Measurements from ENCODE around the gene CLHC1. TPM values are rescaled to one million over a fixed set of nuclear protein-coding genes. Genes with fewer than 3 reads are reported as not detected.

Gene CLHC1
- total RNA-seq, 1 donor from 2014 or later: 24.6 TPM

DNA sequence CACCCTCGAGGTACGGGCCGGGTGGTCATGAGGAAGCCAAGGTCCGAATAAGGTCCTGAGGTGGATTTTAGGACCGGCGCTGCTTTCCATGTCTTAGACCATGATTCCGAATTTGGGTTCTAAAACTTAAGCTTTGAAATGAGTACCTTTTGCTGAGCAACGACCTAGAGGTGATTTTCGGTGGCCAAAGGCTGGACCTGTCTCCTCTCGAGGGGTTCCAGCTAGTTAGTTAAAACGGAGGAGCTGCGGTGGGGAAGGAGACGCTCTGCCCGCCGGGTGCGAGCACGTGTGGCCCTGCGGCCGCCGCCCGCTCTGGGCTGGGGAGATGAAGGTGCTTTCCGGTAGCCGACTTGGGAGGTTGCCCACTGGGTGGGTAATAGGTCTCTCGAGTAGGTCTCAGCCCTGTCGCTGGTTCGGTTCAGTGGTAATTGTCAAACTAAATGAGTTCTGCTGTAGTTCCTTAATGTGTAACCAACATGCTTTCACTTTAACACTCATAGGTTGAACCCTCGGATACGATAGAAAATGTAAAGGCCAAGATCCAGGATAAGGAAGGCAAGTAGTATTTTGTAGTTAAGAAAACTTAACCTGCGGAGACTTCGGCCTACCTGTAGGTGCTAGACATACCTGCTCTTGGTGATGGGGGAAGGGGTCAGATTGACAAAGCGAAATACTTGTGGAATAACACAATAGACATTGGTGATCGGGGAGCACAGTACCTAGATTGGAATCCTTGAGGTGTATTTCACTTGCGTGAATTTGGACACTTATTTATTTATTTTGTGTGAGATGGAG lies 967 bp upstream of the CLHC1 start:
- H3K36me3 Mint-ChIP-seq: peaks cover 27% of the 10 kb centered on the region
- Histone ChIP-seq H3K4me2 (peak overlapping the region; percentile 91), H3K27me3 (no peaks in the 10 kb centered on the region), H3K79me2 (ENCODE audit: low read depth) (peaks cover 60% of the 10 kb centered on the region), H2AFZ (replicated peaks) (peak overlapping the region; percentile 100), H3K4me3 (peak overlapping the region; percentile 88), H3K9me3 (ENCODE audit: low read depth) (no peaks in the 10 kb centered on the region), H3K4me1 (peaks cover 12% of the 10 kb centered on the region), H3K36me3 (peaks cover 25% of the 10 kb centered on the region), H3F3A (ENCODE audit: low read depth) (peaks cover 52% of the 10 kb centered on the region), H3K27ac (peak overlapping the region; percentile 15), H4K20me1 (ENCODE audit: low read depth) (peaks cover 39% of the 10 kb centered on the region), H3K9ac (peak overlapping the region; percentile 92)
- peaks cover 38% of the 10 kb centered on the region for H3K4me1 Mint-ChIP-seq
- no peaks in the 10 kb centered on the region for H3K9me3 Mint-ChIP-seq
- H3K4me3 Mint-ChIP-seq: peak overlapping the region; percentile 99
- peak; percentile 34 for DNase-seq (ENCODE audit: low spot score)
- H3K27ac Mint-ChIP-seq: peak overlapping the region; percentile 99
- no peaks in the 10 kb centered on the region for H3K27me3 Mint-ChIP-seq (ENCODE audit: insufficient read depth, low read depth)
- TF ChIP-seq, protein P1, sequence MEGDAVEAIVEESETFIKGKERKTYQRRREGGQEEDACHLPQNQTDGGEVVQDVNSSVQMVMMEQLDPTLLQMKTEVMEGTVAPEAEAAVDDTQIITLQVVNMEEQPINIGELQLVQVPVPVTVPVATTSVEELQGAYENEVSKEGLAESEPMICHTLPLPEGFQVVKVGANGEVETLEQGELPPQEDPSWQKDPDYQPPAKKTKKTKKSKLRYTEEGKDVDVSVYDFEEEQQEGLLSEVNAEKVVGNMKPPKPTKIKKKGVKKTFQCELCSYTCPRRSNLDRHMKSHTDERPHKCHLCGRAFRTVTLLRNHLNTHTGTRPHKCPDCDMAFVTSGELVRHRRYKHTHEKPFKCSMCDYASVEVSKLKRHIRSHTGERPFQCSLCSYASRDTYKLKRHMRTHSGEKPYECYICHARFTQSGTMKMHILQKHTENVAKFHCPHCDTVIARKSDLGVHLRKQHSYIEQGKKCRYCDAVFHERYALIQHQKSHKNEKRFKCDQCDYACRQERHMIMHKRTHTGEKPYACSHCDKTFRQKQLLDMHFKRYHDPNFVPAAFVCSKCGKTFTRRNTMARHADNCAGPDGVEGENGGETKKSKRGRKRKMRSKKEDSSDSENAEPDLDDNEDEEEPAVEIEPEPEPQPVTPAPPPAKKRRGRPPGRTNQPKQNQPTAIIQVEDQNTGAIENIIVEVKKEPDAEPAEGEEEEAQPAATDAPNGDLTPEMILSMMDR (IDR thresholded peaks at IDR 0.05): no peak
- TF ChIP-seq EZH2phosphoT487 (IDR thresholded peaks at IDR 0.05) (no peak), EZH2 (IDR thresholded peaks at IDR 0.05) (peak; percentile 25)

DNA sequence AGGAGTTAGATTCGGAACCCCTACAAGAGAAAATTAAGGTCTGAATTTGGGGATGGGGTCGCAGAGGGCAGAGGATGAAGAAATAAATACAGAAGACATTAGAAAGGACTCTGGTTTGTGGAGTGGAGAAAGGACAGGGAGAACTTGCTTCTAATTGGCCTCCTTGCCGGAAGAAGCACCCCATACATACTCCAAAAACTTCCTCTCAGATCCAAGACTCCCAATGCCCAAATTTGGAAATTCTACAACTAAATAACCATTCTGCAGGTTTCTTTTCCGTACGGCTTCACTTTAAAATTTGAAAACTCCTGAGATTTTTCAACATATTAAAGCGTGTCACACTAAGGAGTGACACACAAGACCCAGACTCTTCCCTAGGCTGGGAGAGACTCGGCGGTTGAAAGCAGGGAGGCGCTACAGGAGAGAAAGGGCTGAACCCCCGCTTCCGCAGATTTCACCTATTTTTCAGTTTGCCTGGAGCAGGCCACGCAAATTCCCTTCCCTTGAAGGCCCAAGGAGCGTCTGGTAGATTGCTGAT lies 478 bp downstream of the CLHC1 start:
- Histone ChIP-seq H3K4me1 (peaks cover 12% of the 10 kb centered on the region), H3K4me2 (peak overlapping the region; percentile 91), H3K27ac (peak overlapping the region; percentile 91), H3K36me3 (peaks cover 23% of the 10 kb centered on the region), H3K79me2 (ENCODE audit: low read depth) (peaks cover 72% of the 10 kb centered on the region), H4K20me1 (ENCODE audit: low read depth) (peaks cover 34% of the 10 kb centered on the region), H3K4me3 (peak overlapping the region; percentile 88), H3F3A (ENCODE audit: low read depth) (peaks cover 44% of the 10 kb centered on the region), H2AFZ (replicated peaks) (peak overlapping the region; percentile 100), H3K27me3 (no peaks in the 10 kb centered on the region), H3K9ac (peak overlapping the region; percentile 92), H3K9me3 (ENCODE audit: low read depth) (no peaks in the 10 kb centered on the region)
- Mint-ChIP-seq H3K36me3 (peaks cover 31% of the 10 kb centered on the region), H3K4me1 (peaks cover 40% of the 10 kb centered on the region), H3K9me3 (no peaks in the 10 kb centered on the region), H3K27me3 (ENCODE audit: insufficient read depth, low read depth) (no peaks in the 10 kb centered on the region), H3K4me3 (peak overlapping the region; percentile 99), H3K27ac (peak overlapping the region; percentile 99)
- TF ChIP-seq, protein P1 (IDR thresholded peaks at IDR 0.05): no peak
- TF ChIP-seq EZH2 (IDR thresholded peaks at IDR 0.05) (no peak), EZH2phosphoT487 (IDR thresholded peaks at IDR 0.05) (no peak)
- DNase-seq (ENCODE audit: low spot score): no peak

DNA sequence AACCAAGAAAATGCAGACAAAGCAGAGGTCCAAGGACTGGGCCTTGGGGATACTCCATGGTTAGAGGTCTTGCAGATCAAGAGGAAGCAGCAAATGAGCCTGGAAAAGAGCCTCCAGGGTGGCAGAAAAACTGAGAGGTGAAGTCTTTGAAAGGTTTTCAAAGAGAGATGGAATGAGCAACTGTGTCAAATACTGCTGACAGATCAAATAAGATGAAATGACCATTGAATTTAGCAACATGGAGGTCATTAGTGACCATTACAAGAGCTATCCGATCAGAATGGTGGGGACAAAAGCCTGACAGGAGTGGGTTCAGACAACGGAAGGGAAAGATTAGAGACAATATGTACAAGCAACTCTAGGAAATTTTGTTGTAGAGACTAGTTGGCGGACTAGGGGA lies 1.5 kb downstream of the CLHC1 start:
- H4K20me1 ChIP-seq (ENCODE audit: low read depth): peaks cover 24% of the 10 kb centered on the region
- H3K9me3 ChIP-seq (ENCODE audit: low read depth): no peaks in the 10 kb centered on the region
- Mint-ChIP-seq H3K27me3 (ENCODE audit: insufficient read depth, low read depth) (peaks cover 2% of the 10 kb centered on the region), H3K4me3 (peak overlapping the region; percentile 76), H3K27ac (no peak overlapping the region), H3K36me3 (peaks cover 31% of the 10 kb centered on the region), H3K4me1 (peaks cover 36% of the 10 kb centered on the region), H3K9me3 (no peaks in the 10 kb centered on the region)
- H3K4me2 ChIP-seq: peak overlapping the region; percentile 91
- H3K9ac ChIP-seq: no peak overlapping the region
- no peak overlapping the region for H3K27ac ChIP-seq
- H3K79me2 ChIP-seq (ENCODE audit: low read depth): peaks cover 77% of the 10 kb centered on the region
- H3F3A ChIP-seq (ENCODE audit: low read depth): peaks cover 34% of the 10 kb centered on the region
- TF ChIP-seq EZH2phosphoT487 (IDR thresholded peaks at IDR 0.05) (no peak), EZH2 (IDR thresholded peaks at IDR 0.05) (no peak)
- TF ChIP-seq, protein P1 (IDR thresholded peaks at IDR 0.05): no peak
- H3K4me1 ChIP-seq: peaks cover 12% of the 10 kb centered on the region
- no peaks in the 10 kb centered on the region for H3K27me3 ChIP-seq
- peaks cover 18% of the 10 kb centered on the region for H3K36me3 ChIP-seq
- no peak overlapping the region for H2AFZ ChIP-seq (replicated peaks)
- no peak for DNase-seq (ENCODE audit: low spot score)
- no peak overlapping the region for H3K4me3 ChIP-seq
